ENCODE results near the gene KCNH5.
"Not testable (repeated sequence)": the region's sequence is repeated elsewhere in the genome, so short reads cannot be mapped to it uniquely, and the experiment has no call there.

KCNH5 gene

GRCh38 chr14:62882967-62883366 is 162.3 kb downstream of the KCNH5 start:
- DNase-seq = no peak

- DNase-seq = no peak
These were observed 178.9 kb downstream of the KCNH5 start for GRCh38 chr14:62866376-62866775.

- DNase-seq = no peak
These were observed 180.7 kb downstream of the KCNH5 start for GRCh38 chr14:62864588-62864987.

- DNase-seq = not testable (repeated sequence)
These were observed 187.2 kb downstream of the KCNH5 start for GRCh38 chr14:62858011-62858410.

- no peak for DNase-seq
These were observed 190.3 kb downstream of the KCNH5 start for GRCh38 chr14:62854951-62855350.

- DNase-seq = no peak
These were observed 198.1 kb downstream of the KCNH5 start for GRCh38 chr14:62847168-62847567.

GRCh38 chr14:62844546-62844945 is 200.7 kb downstream of the KCNH5 start:
- no peak for DNase-seq

GRCh38 chr14:62824086-62824485 is 221.2 kb downstream of the KCNH5 start:
- no peak for DNase-seq

- DNase-seq = no peak
These were observed 225.3 kb downstream of the KCNH5 start for GRCh38 chr14:62819931-62820330.

- no peak for DNase-seq
These were observed 237.6 kb downstream of the KCNH5 start for GRCh38 chr14:62807636-62808035.

- DNase-seq = no peak
These were observed 244.7 kb downstream of the KCNH5 start for GRCh38 chr14:62800577-62800976.

GRCh38 chr14:62796431-62796830 is 248.8 kb downstream of the KCNH5 start:
- no peak for DNase-seq

- no peak for DNase-seq
These were observed 252.7 kb downstream of the KCNH5 start for GRCh38 chr14:62792578-62792977.

GRCh38 chr14:62781328-62781727 is 263.9 kb downstream of the KCNH5 start:
- DNase-seq = not testable (repeated sequence)

- DNase-seq = no peak
These were observed 266.4 kb downstream of the KCNH5 start for GRCh38 chr14:62778852-62779251.

GRCh38 chr14:62778310-62778709 is 266.9 kb downstream of the KCNH5 start:
- no peak for DNase-seq

GRCh38 chr14:62777510-62777909 is 267.7 kb downstream of the KCNH5 start:
- no peak for DNase-seq

GRCh38 chr14:62776300-62776699 is 269.0 kb downstream of the KCNH5 start:
- no peak for DNase-seq

GRCh38 chr14:62768753-62769152 is 276.5 kb downstream of the KCNH5 start:
- DNase-seq = no peak

- DNase-seq = no peak
These were observed 281.3 kb downstream of the KCNH5 start for GRCh38 chr14:62763951-62764350.

- no peak for DNase-seq
These were observed 285.5 kb downstream of the KCNH5 start for GRCh38 chr14:62759796-62760195.

- not testable (repeated sequence) for DNase-seq
These were observed 298.4 kb downstream of the KCNH5 start for GRCh38 chr14:62746881-62747280.

- DNase-seq = no peak
These were observed 299.8 kb downstream of the KCNH5 start for GRCh38 chr14:62745496-62745895.

- DNase-seq = no peak
These were observed 301.7 kb downstream of the KCNH5 start for GRCh38 chr14:62743560-62743959.

- no peak for DNase-seq
These were observed 302.1 kb downstream of the KCNH5 start for GRCh38 chr14:62743118-62743517.

- DNase-seq = no peak
These were observed 305.6 kb downstream of the KCNH5 start for GRCh38 chr14:62739647-62740046.
